Measurements from ENCODE around the gene ERG.

GRCh38 chr21:38434913-38435533 is 63.3 kb downstream of the ERG start:
- TF ChIP-seq CTCF (IDR thresholded peaks at IDR 0.05; ENCODE audit: low read depth, low read length, missing input control) (no peak), EGR1 (IDR thresholded peaks at IDR 0.05; ENCODE audit: low read depth in 2 of 2) (no peak), RAD21 (IDR thresholded peaks at IDR 0.05) (no peak), JUND (IDR thresholded peaks at IDR 0.05) (no peak)
- TF ChIP-seq, protein P1, sequence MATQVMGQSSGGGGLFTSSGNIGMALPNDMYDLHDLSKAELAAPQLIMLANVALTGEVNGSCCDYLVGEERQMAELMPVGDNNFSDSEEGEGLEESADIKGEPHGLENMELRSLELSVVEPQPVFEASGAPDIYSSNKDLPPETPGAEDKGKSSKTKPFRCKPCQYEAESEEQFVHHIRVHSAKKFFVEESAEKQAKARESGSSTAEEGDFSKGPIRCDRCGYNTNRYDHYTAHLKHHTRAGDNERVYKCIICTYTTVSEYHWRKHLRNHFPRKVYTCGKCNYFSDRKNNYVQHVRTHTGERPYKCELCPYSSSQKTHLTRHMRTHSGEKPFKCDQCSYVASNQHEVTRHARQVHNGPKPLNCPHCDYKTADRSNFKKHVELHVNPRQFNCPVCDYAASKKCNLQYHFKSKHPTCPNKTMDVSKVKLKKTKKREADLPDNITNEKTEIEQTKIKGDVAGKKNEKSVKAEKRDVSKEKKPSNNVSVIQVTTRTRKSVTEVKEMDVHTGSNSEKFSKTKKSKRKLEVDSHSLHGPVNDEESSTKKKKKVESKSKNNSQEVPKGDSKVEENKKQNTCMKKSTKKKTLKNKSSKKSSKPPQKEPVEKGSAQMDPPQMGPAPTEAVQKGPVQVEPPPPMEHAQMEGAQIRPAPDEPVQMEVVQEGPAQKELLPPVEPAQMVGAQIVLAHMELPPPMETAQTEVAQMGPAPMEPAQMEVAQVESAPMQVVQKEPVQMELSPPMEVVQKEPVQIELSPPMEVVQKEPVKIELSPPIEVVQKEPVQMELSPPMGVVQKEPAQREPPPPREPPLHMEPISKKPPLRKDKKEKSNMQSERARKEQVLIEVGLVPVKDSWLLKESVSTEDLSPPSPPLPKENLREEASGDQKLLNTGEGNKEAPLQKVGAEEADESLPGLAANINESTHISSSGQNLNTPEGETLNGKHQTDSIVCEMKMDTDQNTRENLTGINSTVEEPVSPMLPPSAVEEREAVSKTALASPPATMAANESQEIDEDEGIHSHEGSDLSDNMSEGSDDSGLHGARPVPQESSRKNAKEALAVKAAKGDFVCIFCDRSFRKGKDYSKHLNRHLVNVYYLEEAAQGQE (IDR thresholded peaks at IDR 0.05): no peak
- TF ChIP-seq, protein P2, sequence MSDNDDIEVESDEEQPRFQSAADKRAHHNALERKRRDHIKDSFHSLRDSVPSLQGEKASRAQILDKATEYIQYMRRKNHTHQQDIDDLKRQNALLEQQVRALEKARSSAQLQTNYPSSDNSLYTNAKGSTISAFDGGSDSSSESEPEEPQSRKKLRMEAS (IDR thresholded peaks at IDR 0.05): no peak
